Liver (tissue), 9 donors: ENCODE data around the gene ALOX15. TPM values are rescaled to one million over a fixed set of nuclear protein-coding genes. Genes with fewer than 3 reads are reported as not detected.

ENCODE experiments used
- DNase-seq: peaks from one replicate; pipeline ENCODE4 v3.0.0-alpha.2; 2017; ENCODE audit warnings: low spot score
- H3K27ac ChIP-seq, 2 donors: one replicate each; pipeline ENCODE4 v1.7.0; 2013; ENCODE audit warnings: inconsistent platforms in 2 of 2, low read length in 2 of 2, control low read depth in 1 of 2, low read depth in 1 of 2, mild to moderate bottlenecking in 1 of 2
- H3K27me3 ChIP-seq, 4 donors: one replicate each; pipeline versions ENCODE4 v1.6.1 to v1.7.0; 2013; ENCODE audit warnings: low read length in 3 of 4, inconsistent platforms in 1 of 4, mild to moderate bottlenecking in 1 of 4, moderate library complexity in 1 of 4; ENCODE audit not compliant: control insufficient read depth in 4 of 4, insufficient read depth in 4 of 4
- H3K36me3 ChIP-seq, 4 donors: one replicate each; pipeline versions ENCODE4 v1.6.1 to v1.7.0; 2013; ENCODE audit warnings: low read length in 3 of 4, mild to moderate bottlenecking in 3 of 4, low read depth in 1 of 4, moderate library complexity in 1 of 4; ENCODE audit not compliant: control insufficient read depth in 4 of 4, insufficient read depth in 3 of 4
- H3K4me1 ChIP-seq, 4 donors: one replicate each; pipeline versions ENCODE4 v1.6.1 to v1.7.0; 2013; ENCODE audit warnings: low read length in 3 of 4, mild to moderate bottlenecking in 3 of 4, moderate library complexity in 1 of 4; ENCODE audit not compliant: control insufficient read depth in 4 of 4, insufficient read depth in 4 of 4
- H3K4me3 ChIP-seq, 3 donors: one replicate each; pipeline versions ENCODE4 v1.6.1 to v1.7.0; 2013; ENCODE audit warnings: low read length in 3 of 3, control low read depth in 1 of 3, low read depth in 1 of 3, mild to moderate bottlenecking in 1 of 3
- H3K9ac ChIP-seq, 2 donors: one replicate each; pipeline ENCODE4 v1.7.0; 2013; ENCODE audit warnings: low read length in 2 of 2, mild to moderate bottlenecking in 2 of 2, moderate library complexity in 2 of 2, control low read depth in 1 of 2, low read depth in 1 of 2
- H3K9me3 ChIP-seq, 4 donors: one replicate each; pipeline versions ENCODE4 v1.6.1 to v1.7.0; 2013; ENCODE audit warnings: low read length in 3 of 4; ENCODE audit not compliant: control insufficient read depth in 4 of 4
- EGR1 ChIP-seq, 2 donors: IDR thresholded peaks; 2 replicates each; pipeline ENCODE4 v1.6.1; 2016 to 2018; ENCODE audit warnings: antibody characterized with exemption in 2 of 2, low read depth in 2 of 2
- FOXA1 ChIP-seq: IDR thresholded peaks from 2 replicates; pipeline ENCODE4 v1.6.1; 2016; ENCODE audit warnings: antibody characterized with exemption
- FOXA2 ChIP-seq: IDR thresholded peaks from 2 replicates; pipeline ENCODE4 v1.6.1; 2016; ENCODE audit warnings: antibody characterized with exemption
- GABPA ChIP-seq, 2 donors: IDR thresholded peaks in 1 of 2; conservative IDR thresholded peaks in 1 of 2; 2 replicates each; pipeline ENCODE4 v1.6.1; 2016; ENCODE audit warnings: antibody characterized with exemption in 2 of 2, mild to moderate bottlenecking in 1 of 2, moderate library complexity in 1 of 2
- HNF4A ChIP-seq, 2 donors: conservative IDR thresholded peaks; 2 replicates each; pipeline ENCODE4 v1.6.1; 2016; ENCODE audit warnings: antibody characterized with exemption in 2 of 2, mild to moderate bottlenecking in 2 of 2
- HNF4G ChIP-seq: IDR thresholded peaks from 2 replicates; pipeline ENCODE4 v1.6.1; 2016; ENCODE audit warnings: antibody characterized with exemption
- JUND ChIP-seq, 2 donors: IDR thresholded peaks; 2 replicates each; pipeline ENCODE4 v1.6.1; 2016; ENCODE audit warnings: antibody characterized with exemption in 2 of 2
- NR2F2 ChIP-seq: IDR thresholded peaks from 2 replicates; pipeline ENCODE4 v1.6.1; 2016; ENCODE audit warnings: antibody characterized with exemption
- RAD21 ChIP-seq, 2 donors: IDR thresholded peaks; 2 replicates each; pipeline ENCODE4 v1.6.1; 2016; ENCODE audit warnings: antibody characterized with exemption in 2 of 2, mild to moderate bottlenecking in 2 of 2
- RXRA ChIP-seq, 2 donors: IDR thresholded peaks; 2 replicates each; pipeline ENCODE4 v1.6.1; 2017 to 2018; ENCODE audit warnings: antibody characterized with exemption in 2 of 2, mild to moderate bottlenecking in 1 of 2
- SP1 ChIP-seq: IDR thresholded peaks from 2 replicates; pipeline ENCODE4 v1.6.1; 2018; ENCODE audit warnings: antibody characterized with exemption, mild to moderate bottlenecking
- TAF1 ChIP-seq: conservative IDR thresholded peaks from 2 replicates; pipeline ENCODE4 v1.6.1; 2016; ENCODE audit warnings: antibody characterized with exemption, mild to moderate bottlenecking
- YY1 ChIP-seq: IDR thresholded peaks from 2 replicates; pipeline ENCODE4 v1.6.1; 2016; ENCODE audit warnings: antibody characterized with exemption, mild to moderate bottlenecking
- WGBS: extraction: QIAGEN DNeasy Blood & Tissue Kit; methylation state at CpG from one replicate; pipeline ENCODE4 v1.1.7; 2013; 5-methylcytosine and 5-hydroxymethylcytosine counted together
- polyA plus RNA-seq, 2 donors: library from polyadenylated mRNA; stranded (reverse) in 1 of 2; unstranded in 1 of 2; fragments of 200-250 nt in 1 of 2; fragments of >200 nt in 1 of 2; fragmentation: Nextera tagmentation in 1 of 2; extraction: Ambion mirVana in 1 of 2; gene quantifications; one replicate each; pipeline versions ENCODE4 v1.2.1 to v1.2.3, GENCODE V29; 2013 to 2015
- total RNA-seq, 2 donors: library from RNA; depleted of rRNA; stranded (reverse); fragments of >200 nt; gene quantifications; one replicate each; pipeline ENCODE4 v1.2.3, GENCODE V29; 2014
- TF ChIP-seq, protein P1 (sequence below): IDR thresholded peaks from 2 replicates; pipeline ENCODE4 v1.6.1; 2016; ENCODE audit warnings: antibody characterized with exemption, mild to moderate bottlenecking
- TF ChIP-seq, protein P2 (sequence below): IDR thresholded peaks from 2 replicates; pipeline ENCODE4 v1.6.1; 2016; ENCODE audit warnings: antibody characterized with exemption
- TF ChIP-seq, protein P3 (sequence below): fragments of 150-350 bp; IDR thresholded peaks from 2 replicates; pipeline ENCODE4 v1.5.1; 2017; ENCODE audit warnings: improper control_type of control experiment, low read depth, low read length; ENCODE audit not compliant: missing input control
- TF ChIP-seq, protein P4 (sequence below): IDR thresholded peaks from 2 replicates; pipeline ENCODE4 v1.6.1; 2016; ENCODE audit warnings: antibody characterized with exemption
- TF ChIP-seq, protein P5 (sequence below): IDR thresholded peaks from 2 replicates; pipeline ENCODE4 v1.6.1; 2016; ENCODE audit warnings: antibody characterized with exemption
- donor health status: healthy.
- donor health status: healthy.
- donor health status: healthy.
- donor health status: healthy.
- donor health status: healthy.

ALOX15 gene
- total and polyA plus RNA-seq, 4 donors, result 0.03 to 1.7 TPM; not detected in 2

DNA sequence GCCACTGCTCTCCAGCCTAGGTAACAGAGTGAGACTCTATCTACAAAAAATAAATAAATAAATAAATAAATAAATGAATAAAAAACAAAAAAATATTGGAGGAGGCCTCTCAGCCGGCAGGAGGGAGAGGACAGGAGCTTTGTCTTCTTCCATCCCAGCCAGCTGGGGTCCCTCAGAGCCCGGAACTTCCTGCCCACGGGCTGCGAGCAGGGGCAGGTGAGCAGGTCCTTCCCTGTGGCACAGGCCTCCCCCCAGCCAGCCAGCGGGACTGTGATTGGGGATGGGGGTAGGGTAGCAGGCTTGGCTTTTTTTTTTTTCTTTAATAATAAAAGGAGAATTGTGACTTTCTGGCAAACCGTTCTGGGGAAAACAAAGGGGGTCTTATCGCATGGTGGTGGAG lies 47.1 kb downstream of the ALOX15 start:
- 95% methylated on average over 7 of the region's 7 CpGs for WGBS
- H3K36me3 ChIP-seq, result no peaks in the 10 kb centered on the region
- no peaks in the 10 kb centered on the region for H3K4me1 ChIP-seq
- H3K9me3 ChIP-seq, result no peaks in the 10 kb centered on the region
- no peak overlapping the region for H3K4me3 ChIP-seq
- no peak for DNase-seq
- no peak overlapping the region for H3K27ac ChIP-seq
- TF ChIP-seq, protein P1, sequence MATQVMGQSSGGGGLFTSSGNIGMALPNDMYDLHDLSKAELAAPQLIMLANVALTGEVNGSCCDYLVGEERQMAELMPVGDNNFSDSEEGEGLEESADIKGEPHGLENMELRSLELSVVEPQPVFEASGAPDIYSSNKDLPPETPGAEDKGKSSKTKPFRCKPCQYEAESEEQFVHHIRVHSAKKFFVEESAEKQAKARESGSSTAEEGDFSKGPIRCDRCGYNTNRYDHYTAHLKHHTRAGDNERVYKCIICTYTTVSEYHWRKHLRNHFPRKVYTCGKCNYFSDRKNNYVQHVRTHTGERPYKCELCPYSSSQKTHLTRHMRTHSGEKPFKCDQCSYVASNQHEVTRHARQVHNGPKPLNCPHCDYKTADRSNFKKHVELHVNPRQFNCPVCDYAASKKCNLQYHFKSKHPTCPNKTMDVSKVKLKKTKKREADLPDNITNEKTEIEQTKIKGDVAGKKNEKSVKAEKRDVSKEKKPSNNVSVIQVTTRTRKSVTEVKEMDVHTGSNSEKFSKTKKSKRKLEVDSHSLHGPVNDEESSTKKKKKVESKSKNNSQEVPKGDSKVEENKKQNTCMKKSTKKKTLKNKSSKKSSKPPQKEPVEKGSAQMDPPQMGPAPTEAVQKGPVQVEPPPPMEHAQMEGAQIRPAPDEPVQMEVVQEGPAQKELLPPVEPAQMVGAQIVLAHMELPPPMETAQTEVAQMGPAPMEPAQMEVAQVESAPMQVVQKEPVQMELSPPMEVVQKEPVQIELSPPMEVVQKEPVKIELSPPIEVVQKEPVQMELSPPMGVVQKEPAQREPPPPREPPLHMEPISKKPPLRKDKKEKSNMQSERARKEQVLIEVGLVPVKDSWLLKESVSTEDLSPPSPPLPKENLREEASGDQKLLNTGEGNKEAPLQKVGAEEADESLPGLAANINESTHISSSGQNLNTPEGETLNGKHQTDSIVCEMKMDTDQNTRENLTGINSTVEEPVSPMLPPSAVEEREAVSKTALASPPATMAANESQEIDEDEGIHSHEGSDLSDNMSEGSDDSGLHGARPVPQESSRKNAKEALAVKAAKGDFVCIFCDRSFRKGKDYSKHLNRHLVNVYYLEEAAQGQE, result no peak
- TF ChIP-seq, protein P2, sequence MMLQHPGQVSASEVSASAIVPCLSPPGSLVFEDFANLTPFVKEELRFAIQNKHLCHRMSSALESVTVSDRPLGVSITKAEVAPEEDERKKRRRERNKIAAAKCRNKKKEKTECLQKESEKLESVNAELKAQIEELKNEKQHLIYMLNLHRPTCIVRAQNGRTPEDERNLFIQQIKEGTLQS, result no peak
- no peak for TF ChIP-seq SP1
- TF ChIP-seq NR2F2, result no peak
- TF ChIP-seq HNF4G, result no peak
- TF ChIP-seq, protein P3, sequence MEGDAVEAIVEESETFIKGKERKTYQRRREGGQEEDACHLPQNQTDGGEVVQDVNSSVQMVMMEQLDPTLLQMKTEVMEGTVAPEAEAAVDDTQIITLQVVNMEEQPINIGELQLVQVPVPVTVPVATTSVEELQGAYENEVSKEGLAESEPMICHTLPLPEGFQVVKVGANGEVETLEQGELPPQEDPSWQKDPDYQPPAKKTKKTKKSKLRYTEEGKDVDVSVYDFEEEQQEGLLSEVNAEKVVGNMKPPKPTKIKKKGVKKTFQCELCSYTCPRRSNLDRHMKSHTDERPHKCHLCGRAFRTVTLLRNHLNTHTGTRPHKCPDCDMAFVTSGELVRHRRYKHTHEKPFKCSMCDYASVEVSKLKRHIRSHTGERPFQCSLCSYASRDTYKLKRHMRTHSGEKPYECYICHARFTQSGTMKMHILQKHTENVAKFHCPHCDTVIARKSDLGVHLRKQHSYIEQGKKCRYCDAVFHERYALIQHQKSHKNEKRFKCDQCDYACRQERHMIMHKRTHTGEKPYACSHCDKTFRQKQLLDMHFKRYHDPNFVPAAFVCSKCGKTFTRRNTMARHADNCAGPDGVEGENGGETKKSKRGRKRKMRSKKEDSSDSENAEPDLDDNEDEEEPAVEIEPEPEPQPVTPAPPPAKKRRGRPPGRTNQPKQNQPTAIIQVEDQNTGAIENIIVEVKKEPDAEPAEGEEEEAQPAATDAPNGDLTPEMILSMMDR, result no peak
- TF ChIP-seq EGR1 (IDR thresholded peaks at IDR 0.05; ENCODE audit: low read depth in 2 of 2), result no peak
- TF ChIP-seq, protein P4, sequence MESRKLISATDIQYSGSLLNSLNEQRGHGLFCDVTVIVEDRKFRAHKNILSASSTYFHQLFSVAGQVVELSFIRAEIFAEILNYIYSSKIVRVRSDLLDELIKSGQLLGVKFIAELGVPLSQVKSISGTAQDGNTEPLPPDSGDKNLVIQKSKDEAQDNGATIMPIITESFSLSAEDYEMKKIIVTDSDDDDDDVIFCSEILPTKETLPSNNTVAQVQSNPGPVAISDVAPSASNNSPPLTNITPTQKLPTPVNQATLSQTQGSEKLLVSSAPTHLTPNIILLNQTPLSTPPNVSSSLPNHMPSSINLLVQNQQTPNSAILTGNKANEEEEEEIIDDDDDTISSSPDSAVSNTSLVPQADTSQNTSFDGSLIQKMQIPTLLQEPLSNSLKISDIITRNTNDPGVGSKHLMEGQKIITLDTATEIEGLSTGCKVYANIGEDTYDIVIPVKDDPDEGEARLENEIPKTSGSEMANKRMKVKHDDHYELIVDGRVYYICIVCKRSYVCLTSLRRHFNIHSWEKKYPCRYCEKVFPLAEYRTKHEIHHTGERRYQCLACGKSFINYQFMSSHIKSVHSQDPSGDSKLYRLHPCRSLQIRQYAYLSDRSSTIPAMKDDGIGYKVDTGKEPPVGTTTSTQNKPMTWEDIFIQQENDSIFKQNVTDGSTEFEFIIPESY, result no peak
- TF ChIP-seq RAD21 (IDR thresholded peaks at IDR 0.05), result no peak
- no peak for TF ChIP-seq HNF4A (conservative IDR thresholded peaks at IDR 0.05)
- no peak for TF ChIP-seq YY1
- TF ChIP-seq GABPA (IDR thresholded peaks at IDR 0.05 in 1 of 2, conservative IDR thresholded peaks at IDR 0.05 in 1 of 2), result no peak
- TF ChIP-seq JUND (IDR thresholded peaks at IDR 0.05), result no peak
- TF ChIP-seq, protein P5, sequence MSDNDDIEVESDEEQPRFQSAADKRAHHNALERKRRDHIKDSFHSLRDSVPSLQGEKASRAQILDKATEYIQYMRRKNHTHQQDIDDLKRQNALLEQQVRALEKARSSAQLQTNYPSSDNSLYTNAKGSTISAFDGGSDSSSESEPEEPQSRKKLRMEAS, result no peak
- no peak for TF ChIP-seq FOXA1
- TF ChIP-seq RXRA (IDR thresholded peaks at IDR 0.05), result no peak
- no peak for TF ChIP-seq TAF1
- TF ChIP-seq FOXA2, result no peak
- no peaks in the 10 kb centered on the region for H3K27me3 ChIP-seq
- no peak overlapping the region for H3K9ac ChIP-seq
